Placental pericyte (primary cell): ENCODE results near the gene SMG6. TPM values are rescaled to one million over a fixed set of nuclear protein-coding genes. Genes with fewer than 3 reads are reported as not detected.

Experiments used
- small RNA-seq: library from RNA; depleted of rRNA; stranded (forward); fragments of <200 nt; gene quantifications from one replicate; pipeline ENCODE3, GENCODE V24; 2012; ENCODE audit warnings: low replicate concordance
- total RNA-seq: library from RNA; depleted of rRNA; stranded (reverse); fragments of >200 nt; gene quantifications from 2 replicates; pipeline ENCODE4 v1.2.3, GENCODE V29; 2012

SMG6 gene
- total RNA-seq, result 36.3 and 43.2 TPM in 2 replicates

GRCh38 chr17:2303204-2304188 is at the start of gene SMG6, which contains the start of gene SRR:
TSS of gene SMG6 (minus strand) at chr17:2303785. CDS start at chr17:2303720, 65 bp downstream.
TSS of gene SRR (plus strand) at chr17:2303950. CDS start at chr17:2315561, 11,611 bp downstream.

GRCh38 chr17:2336852-2337543 is 33.4 kb upstream of the SMG6 start, which contains the start of gene SGSM2:
TSS of gene SGSM2 (plus strand) at chr17:2337501. CDS start at chr17:2337689, 188 bp downstream.

GRCh38 chr17:2336215-2336851 is 32.7 kb upstream of the SMG6 start, which contains the start of gene TSR1:
TSS of gene TSR1 (minus strand) at chr17:2336457. CDS start at chr17:2336427, 30 bp downstream.

GRCh38 chr17:2054512-2055291 is 248.9 kb downstream of the SMG6 start, which contains the start of gene HIC1:
TSS of gene HIC1 (plus strand) at chr17:2055103. CDS start at chr17:2056691, 1,588 bp downstream.

GRCh38 chr17:2041561-2042389 is 261.8 kb downstream of the SMG6 start, which contains the start of gene OVCA2:
TSS of gene OVCA2 (plus strand) at chr17:2042022. CDS start at chr17:2042048, 26 bp downstream.

GRCh38 chr17:2029911-2030778 is 273.4 kb downstream of the SMG6 start, which contains the start of gene DPH1:
TSS of gene DPH1 (plus strand) at chr17:2030153. CDS start at chr17:2030170, 17 bp downstream.

GRCh38 chr17:2025220-2025621 is 278.4 kb downstream of the SMG6 start, which contains the start of gene RTN4RL1:
TSS of gene RTN4RL1 (minus strand) at chr17:2025334. CDS start at chr17:2024865, 469 bp downstream.

Small RNA genes within 50 kb of the gene (small RNA-seq; reads per million reads assigned to genes)
- gene AC090617.6, result not detected
- gene AC090617.7, result not detected
- gene AC090617.8, result not detected
- gene AC090617.9, result not detected
- gene MIR132, result 5.2 reads per million, percentile 88 among the genes with 10 or more reads in this experiment
- 2.5 reads per million, percentile 75 among the genes with 10 or more reads in this experiment for gene MIR212
- gene OVCA2, result not detected
- gene RN7SL624P, result not detected
- 52.7 reads per million, percentile 98 among the genes with 10 or more reads in this experiment for gene SNORD91A
- gene SNORD91B, result 12.3 reads per million, percentile 95 among the genes with 10 or more reads in this experiment

Other genes starting within 250 kb of the SMG6 start
- 9.4 and 148 TPM in 2 replicates for gene HIC1, start 248.7 kb downstream of the SMG6 start, total RNA-seq
- gene SRR, start 165 bp upstream of the SMG6 start, total RNA-seq, result 21.7 and 24.3 TPM in 2 replicates
- 47.1 and 66.9 TPM in 2 replicates for gene TSR1, start 32.7 kb upstream of the SMG6 start, total RNA-seq
- 24.2 and 38.1 TPM in 2 replicates for gene SGSM2, start 33.7 kb upstream of the SMG6 start, total RNA-seq
- gene MNT, start 97.3 kb upstream of the SMG6 start, total RNA-seq, result 10.0 and 15.8 TPM in 2 replicates
- gene METTL16, start 208.1 kb upstream of the SMG6 start, total RNA-seq, result 6.6 and 18.3 TPM in 2 replicates